Smooth muscle cell (in vitro differentiated cells): ENCODE measurements around the gene GPR78. TPM values are rescaled to one million over a fixed set of nuclear protein-coding genes. Genes with fewer than 3 reads are reported as not detected.

ENCODE experiments used
- DNase-seq: peaks from one replicate; lab custom pipeline; 2025; ENCODE audit not compliant: unreplicated experiment; lab: John Stamatoyannopoulos, UW
- H2AFZ ChIP-seq: fragments of 200-600 bp; sonication (generic); 2 replicates; pipeline ENCODE4 v1.6.0; 2016; ENCODE audit warnings: antibody characterized with exemption, low read depth, mild to moderate bottlenecking
- H3F3A ChIP-seq: fragments of 200-600 bp; sonication (generic); 2 replicates; pipeline ENCODE4 v1.6.0; 2017; ENCODE audit warnings: antibody characterized with exemption, low read depth
- H3K27ac ChIP-seq: fragments of 200-600 bp; sonication (generic); 2 replicates; pipeline ENCODE4 v1.5.1; 2016; ENCODE audit warnings: low read depth, mild to moderate bottlenecking
- H3K27me3 ChIP-seq: fragments of 200-600 bp; sonication (generic); 2 replicates; pipeline ENCODE4 v1.6.1; 2016; ENCODE audit warnings: low read depth, mild to moderate bottlenecking
- H3K36me3 ChIP-seq: fragments of 200-600 bp; sonication (generic); 2 replicates; pipeline ENCODE4 v1.5.1; 2016; ENCODE audit warnings: low read depth
- H3K4me1 ChIP-seq: fragments of 200-600 bp; sonication (generic); 2 replicates; pipeline ENCODE4 v1.5.1; 2016; ENCODE audit warnings: low read depth
- H3K4me2 ChIP-seq: fragments of 200-600 bp; sonication (generic); 2 replicates; pipeline ENCODE4 v1.6.0; 2016; ENCODE audit warnings: mild to moderate bottlenecking
- H3K4me3 ChIP-seq: fragments of 200-600 bp; sonication (generic); 2 replicates; pipeline ENCODE4 v1.5.1; 2016; ENCODE audit warnings: mild to moderate bottlenecking
- H3K79me2 ChIP-seq: fragments of 200-600 bp; sonication (generic); 2 replicates; pipeline ENCODE4 v1.6.0; 2016; ENCODE audit warnings: low read depth, mild to moderate bottlenecking
- H3K9ac ChIP-seq: fragments of 200-600 bp; sonication (generic); 2 replicates; pipeline ENCODE4 v1.6.0; 2016; ENCODE audit warnings: low read depth
- H3K9me3 ChIP-seq: fragments of 200-600 bp; sonication (generic); replicated peaks from 2 replicates; pipeline ENCODE4 v1.5.1; 2016; ENCODE audit warnings: low read depth
- H4K20me1 ChIP-seq: fragments of 200-600 bp; sonication (generic); 2 replicates; pipeline ENCODE4 v1.6.0; 2016; ENCODE audit warnings: low read depth
- CTCF ChIP-seq: fragments of 200-600 bp; sonication (generic); IDR thresholded peaks from 2 replicates; pipeline ENCODE4 v1.5.1; 2017; ENCODE audit warnings: borderline replicate concordance, mild to moderate bottlenecking, antibody characterized with exemption; ENCODE audit not compliant: insufficient read depth, poor library complexity, severe bottlenecking
- WGBS: methylation state at CpG from one replicate; pipeline ENCODE4 v1.1.7; 2016; ENCODE audit warnings: low lambda C conversion rate; 5-methylcytosine and 5-hydroxymethylcytosine counted together
- polyA plus RNA-seq: library from polyadenylated mRNA; unstranded; fragments of >200 nt; fragmentation: Nextera tagmentation; extraction: Ambion mirVana; gene quantifications from 2 replicates; pipeline ENCODE4 v1.2.1, GENCODE V29; 2016
- total RNA-seq: library from RNA; depleted of rRNA; stranded (reverse); fragments of >200 nt; gene quantifications from 2 replicates; pipeline ENCODE4 v1.2.3, GENCODE V29; 2014

GPR78 gene
- total and polyA plus RNA-seq, 2 experiments from 2014 or later: 0.05 TPM; not detected in 1

DNA sequence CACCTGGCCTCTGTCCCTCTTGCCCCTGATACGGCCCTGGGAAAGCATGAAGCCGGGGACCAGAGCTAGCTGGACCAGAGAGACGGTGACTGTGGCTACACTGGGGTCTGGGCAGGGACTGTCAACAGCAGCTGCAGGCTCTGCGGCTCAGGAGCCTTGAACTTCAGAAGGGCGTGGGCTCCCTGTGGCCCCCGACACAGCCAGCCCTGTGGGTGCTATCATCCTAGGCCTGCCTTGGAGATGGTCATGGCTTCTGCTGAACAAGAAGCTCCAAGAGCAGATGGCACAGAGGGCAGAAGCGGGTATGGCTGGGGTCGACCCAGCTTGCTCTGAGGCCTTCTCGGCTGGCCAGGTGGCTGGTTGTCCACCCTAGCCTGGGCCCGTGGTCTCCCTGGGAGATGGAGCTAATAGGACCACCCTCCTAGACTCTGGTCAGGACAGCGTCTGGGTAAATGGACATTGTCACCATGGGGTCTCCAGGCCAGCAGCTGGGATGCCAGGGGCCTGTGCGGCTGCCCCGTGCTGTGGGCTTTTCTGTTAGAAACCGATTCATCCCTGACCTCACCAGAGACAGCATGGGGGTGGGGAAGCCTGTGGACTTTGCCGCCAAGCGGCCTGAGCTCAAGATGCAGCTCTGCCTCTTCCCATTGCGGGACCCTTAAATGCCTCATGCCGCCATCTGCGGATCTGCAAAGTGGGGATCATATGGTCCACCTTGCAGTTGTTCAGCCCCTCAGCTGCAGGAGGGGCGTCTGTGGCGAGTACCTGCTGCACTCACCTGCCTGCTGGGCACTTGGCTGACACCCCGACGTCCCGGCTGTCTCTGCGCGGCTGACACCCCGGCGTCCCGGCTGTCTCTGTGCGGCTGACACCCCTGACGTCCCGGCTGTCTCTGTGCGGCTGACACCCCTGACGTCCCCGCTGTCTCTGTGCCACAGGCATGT, 33.5 kb downstream of the GPR78 start:
- Histone ChIP-seq H3K4me2 (no peak overlapping the region), H3K4me1 (no peaks in the 10 kb centered on the region), H3K4me3 (no peak overlapping the region), H3F3A (no peaks in the 10 kb centered on the region), H2AFZ (no peak overlapping the region), H3K27ac (no peak overlapping the region), H3K36me3 (no peaks in the 10 kb centered on the region), H3K27me3 (no peaks in the 10 kb centered on the region), H3K9ac (no peak overlapping the region), H4K20me1 (no peaks in the 10 kb centered on the region), H3K79me2 (no peaks in the 10 kb centered on the region), H3K9me3 (no peaks in the 10 kb centered on the region)
- TF ChIP-seq CTCF: no peak
- no peak for DNase-seq
- 95% methylated on average over 35 of the region's 35 CpGs for WGBS

GRCh38 chr4:8614365-8615193, 34.4 kb downstream of the GPR78 start:
- H3K27me3 ChIP-seq: no peaks in the 10 kb centered on the region
- H3K9ac ChIP-seq: no peak overlapping the region
- no peaks in the 10 kb centered on the region for H3K4me1 ChIP-seq
- H3F3A ChIP-seq: no peaks in the 10 kb centered on the region
- no peak overlapping the region for H3K4me3 ChIP-seq
- no peaks in the 10 kb centered on the region for H4K20me1 ChIP-seq
- H3K36me3 ChIP-seq: no peaks in the 10 kb centered on the region
- TF ChIP-seq CTCF: no peak
- H3K9me3 ChIP-seq: no peaks in the 10 kb centered on the region
- no peak overlapping the region for H2AFZ ChIP-seq
- no peaks in the 10 kb centered on the region for H3K79me2 ChIP-seq
- no peak overlapping the region for H3K4me2 ChIP-seq
- H3K27ac ChIP-seq: no peak overlapping the region
- DNase-seq: no peak
- WGBS: 93% methylated on average over 22 of the region's 22 CpGs

- no peak overlapping the region for H3K9ac ChIP-seq
- 91% methylated on average over 13 of the region's 13 CpGs for WGBS
- no peaks in the 10 kb centered on the region for H3K27me3 ChIP-seq
- no peak overlapping the region for H3K27ac ChIP-seq
- H3K4me3 ChIP-seq: no peak overlapping the region
- H2AFZ ChIP-seq: no peak overlapping the region
- no peaks in the 10 kb centered on the region for H3K4me1 ChIP-seq
- H4K20me1 ChIP-seq: no peaks in the 10 kb centered on the region
- no peaks in the 10 kb centered on the region for H3K9me3 ChIP-seq
- DNase-seq: no peak
- no peaks in the 10 kb centered on the region for H3K36me3 ChIP-seq
- no peak for TF ChIP-seq CTCF
- no peak overlapping the region for H3K4me2 ChIP-seq
- no peaks in the 10 kb centered on the region for H3F3A ChIP-seq
- no peaks in the 10 kb centered on the region for H3K79me2 ChIP-seq
These were observed 35.2 kb downstream of the GPR78 start for GRCh38 chr4:8615366-8615765.
